ENCODE data around the gene CACNG4.

Gene CACNG4

GRCh38 chr17:67055811-67056745 lies 91.6 kb downstream of the CACNG4 start:
- Histone ChIP-seq H3K4me3 (ENCODE audit: low read depth, low read length) (no peak overlapping the region), H3K79me2 (no peaks in the 10 kb centered on the region), H3K36me3 (ENCODE audit: control insufficient read depth, insufficient read depth, low read length) (no peaks in the 10 kb centered on the region), H3K4me1 (peaks cover 2% of the 10 kb centered on the region), H3K9ac (no peak overlapping the region), H3K4me2 (ENCODE audit: low read length) (no peak overlapping the region), H3K27ac (no peak overlapping the region), H3K27me3 (ENCODE audit: control insufficient read depth, insufficient read depth, low read length) (no peaks in the 10 kb centered on the region), H3K9me3 (ENCODE audit: control insufficient read depth, low read length) (no peaks in the 10 kb centered on the region), H2AFZ (no peak overlapping the region)
- TF ChIP-seq CTCF (IDR thresholded peaks at IDR 0.05) = no peak

GRCh38 chr17:67056746-67057490 lies 92.4 kb downstream of the CACNG4 start:
- no peak overlapping the region for H3K9ac ChIP-seq

GRCh38 chr17:67058036-67058435 lies 93.5 kb downstream of the CACNG4 start:
- Histone ChIP-seq H3K4me1 (no peaks in the 10 kb centered on the region), H3K4me2 (ENCODE audit: low read length) (no peak overlapping the region), H3K79me2 (no peaks in the 10 kb centered on the region), H2AFZ (no peak overlapping the region), H3K36me3 (ENCODE audit: control insufficient read depth, insufficient read depth, low read length) (no peaks in the 10 kb centered on the region), H3K9ac (no peak overlapping the region), H3K27me3 (ENCODE audit: control insufficient read depth, insufficient read depth, low read length) (no peaks in the 10 kb centered on the region), H3K27ac (no peak overlapping the region), H3K9me3 (ENCODE audit: control insufficient read depth, low read length) (no peaks in the 10 kb centered on the region), H3K4me3 (ENCODE audit: low read depth, low read length) (no peak overlapping the region)
- no peak for TF ChIP-seq CTCF (IDR thresholded peaks at IDR 0.05)

More at GRCh38 chr17:67056746-67057490, 92.4 kb downstream of the CACNG4 start:
- Histone ChIP-seq H3K27me3 (ENCODE audit: control insufficient read depth, insufficient read depth, low read length) (no peaks in the 10 kb centered on the region), H3K4me1 (no peaks in the 10 kb centered on the region), H3K27ac (no peak overlapping the region), H3K36me3 (ENCODE audit: control insufficient read depth, insufficient read depth, low read length) (no peaks in the 10 kb centered on the region), H3K79me2 (no peaks in the 10 kb centered on the region), H3K4me2 (ENCODE audit: low read length) (no peak overlapping the region), H3K9me3 (ENCODE audit: control insufficient read depth, low read length) (no peaks in the 10 kb centered on the region), H2AFZ (no peak overlapping the region), H3K4me3 (ENCODE audit: low read depth, low read length) (no peak overlapping the region)
- no peak for TF ChIP-seq CTCF (IDR thresholded peaks at IDR 0.05)

- H3K4me1 ChIP-seq = no peaks in the 10 kb centered on the region
- no peaks in the 10 kb centered on the region for H3K79me2 ChIP-seq
- H3K4me2 ChIP-seq (ENCODE audit: low read length) = no peak overlapping the region
- H3K36me3 ChIP-seq (ENCODE audit: control insufficient read depth, insufficient read depth, low read length) = no peaks in the 10 kb centered on the region
- H3K27ac ChIP-seq = no peak overlapping the region
- no peak overlapping the region for H3K4me3 ChIP-seq (ENCODE audit: low read depth, low read length)
- H3K9ac ChIP-seq = no peak overlapping the region
- TF ChIP-seq CTCF (IDR thresholded peaks at IDR 0.05) = no peak
- H3K27me3 ChIP-seq (ENCODE audit: control insufficient read depth, insufficient read depth, low read length) = no peaks in the 10 kb centered on the region
- H3K9me3 ChIP-seq (ENCODE audit: control insufficient read depth, low read length) = no peaks in the 10 kb centered on the region
- H2AFZ ChIP-seq = no peak overlapping the region
Measured at GRCh38 chr17:67059372-67059771, 94.9 kb downstream of the CACNG4 start.

Data from parathyroid adenoma (tissue), 2 donors.